Calu3 (cell line): ENCODE data around the gene MYRFL. TPM values are rescaled to one million over a fixed set of nuclear protein-coding genes. Genes with fewer than 3 reads are reported as not detected.

Experiments used
- BruUV-seq: library from RNA; stranded (reverse); fragments of 400-500 nt; replicated peaks from 2 replicates; lab custom pipeline; 2021; lab: Mats Ljungman, UMichigan
- CTCF ChIA-PET: fragments of 300-600 bp; sonication (Branson Sonifier 250); formaldehyde crosslinking; loops from one replicate; lab custom pipeline; 2022; ENCODE audit warnings: antibody characterized with exemption; lab: Charles Lee
- DNase-seq: peaks from one replicate; pipeline ENCODE4 v3.0.0; 2022
- H3K27ac Mint-ChIP-seq: one replicate; pipeline ENCODE4 v1.8.0; 2022; ENCODE audit warnings: mixed read lengths; ENCODE audit not compliant: unreplicated experiment
- H3K27me3 Mint-ChIP-seq: one replicate; pipeline ENCODE4 v1.8.0; 2022; ENCODE audit warnings: mixed read lengths; ENCODE audit not compliant: unreplicated experiment
- H3K36me3 Mint-ChIP-seq: one replicate; pipeline ENCODE4 v1.8.0; 2022; ENCODE audit warnings: mild to moderate bottlenecking, moderate library complexity, mixed read lengths; ENCODE audit not compliant: insufficient read depth, unreplicated experiment
- H3K4me1 Mint-ChIP-seq: one replicate; pipeline ENCODE4 v1.8.0; 2022; ENCODE audit warnings: mild to moderate bottlenecking, low read depth, mixed read lengths; ENCODE audit not compliant: unreplicated experiment
- H3K4me3 Mint-ChIP-seq: one replicate; pipeline ENCODE4 v1.8.0; 2022; ENCODE audit warnings: mild to moderate bottlenecking, low read depth, moderate library complexity, mixed read lengths; ENCODE audit not compliant: unreplicated experiment
- H3K9me3 Mint-ChIP-seq: one replicate; pipeline ENCODE4 v1.8.0; 2022; ENCODE audit warnings: low read depth, mixed read lengths; ENCODE audit not compliant: unreplicated experiment
- intact Hi-C: fragments of 100-400 bp; cut with micrococcal nuclease; formaldehyde crosslinking; loops from one replicate; pipeline ENCODE4 v1.10.0; 2022; ENCODE audit not compliant: unreplicated experiment
- total RNA-seq: library from RNA; stranded (reverse); gene quantifications from 2 replicates; pipeline ENCODE4 v1.2.3, GENCODE V29; 2022
- TF ChIP-seq, protein P1 (sequence below): fragments of 200-600 bp; IDR thresholded peaks from one replicate; pipeline ENCODE4 v1.8.0; 2022; ENCODE audit warnings: antibody characterized with exemption; ENCODE audit not compliant: unreplicated experiment

MYRFL gene
- total RNA-seq, 1 experiment from 2014 or later: 1.7 TPM

DNA sequence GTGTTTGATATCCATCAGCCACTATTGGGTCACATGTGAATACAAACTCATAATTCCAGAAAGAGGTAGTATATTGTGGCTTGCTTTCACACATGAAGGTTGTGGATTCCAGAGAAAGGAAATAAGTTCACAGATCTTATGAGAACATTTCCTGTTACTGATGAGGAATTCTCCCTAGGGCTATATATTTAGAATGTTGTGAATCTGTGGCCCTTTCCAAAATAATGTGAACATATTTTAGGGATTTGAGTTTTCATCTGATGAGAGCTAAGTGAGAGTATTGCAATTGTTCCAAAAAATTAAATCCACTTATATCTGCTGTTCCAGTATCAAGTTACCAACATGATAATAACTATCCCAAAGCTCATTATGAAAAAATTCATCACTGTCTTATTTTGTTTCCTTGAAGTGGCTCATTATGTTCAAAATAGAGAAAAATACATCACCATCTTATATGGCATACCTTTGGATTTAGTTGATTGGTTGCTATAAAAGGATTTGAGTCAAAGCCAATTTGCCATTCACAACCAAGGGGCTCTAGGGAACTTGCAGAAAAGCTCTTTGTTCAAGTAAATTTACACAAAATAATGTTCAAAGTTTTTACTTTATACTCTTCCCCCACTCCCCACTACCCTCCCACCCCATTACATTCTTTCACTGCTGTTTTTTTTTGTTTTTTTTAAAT, 76.3 kb downstream of the MYRFL start:
- no TSS peak for BruUV-seq
- no peak overlapping the region for H3K27ac Mint-ChIP-seq
- no peak overlapping the region for H3K4me3 Mint-ChIP-seq
- CTCF ChIA-PET: interaction anchor here (1.2 to 2.2 kb wide), 3 partner anchors 9 to 675 kb away, joined by 3 to 6 read pairs (median 6); no protein-coding TSS in a partner anchor
- intact Hi-C loops: loop anchor here (2.0 to 10.0 kb wide), 4 partner anchors 147 to 676 kb away; partner anchors contain the start of genes CNOT2 and KCNMB4
- no peaks in the 10 kb centered on the region for H3K27me3 Mint-ChIP-seq
- no peaks in the 10 kb centered on the region for H3K36me3 Mint-ChIP-seq
- no peaks in the 10 kb centered on the region for H3K4me1 Mint-ChIP-seq
- TF ChIP-seq, protein P1, sequence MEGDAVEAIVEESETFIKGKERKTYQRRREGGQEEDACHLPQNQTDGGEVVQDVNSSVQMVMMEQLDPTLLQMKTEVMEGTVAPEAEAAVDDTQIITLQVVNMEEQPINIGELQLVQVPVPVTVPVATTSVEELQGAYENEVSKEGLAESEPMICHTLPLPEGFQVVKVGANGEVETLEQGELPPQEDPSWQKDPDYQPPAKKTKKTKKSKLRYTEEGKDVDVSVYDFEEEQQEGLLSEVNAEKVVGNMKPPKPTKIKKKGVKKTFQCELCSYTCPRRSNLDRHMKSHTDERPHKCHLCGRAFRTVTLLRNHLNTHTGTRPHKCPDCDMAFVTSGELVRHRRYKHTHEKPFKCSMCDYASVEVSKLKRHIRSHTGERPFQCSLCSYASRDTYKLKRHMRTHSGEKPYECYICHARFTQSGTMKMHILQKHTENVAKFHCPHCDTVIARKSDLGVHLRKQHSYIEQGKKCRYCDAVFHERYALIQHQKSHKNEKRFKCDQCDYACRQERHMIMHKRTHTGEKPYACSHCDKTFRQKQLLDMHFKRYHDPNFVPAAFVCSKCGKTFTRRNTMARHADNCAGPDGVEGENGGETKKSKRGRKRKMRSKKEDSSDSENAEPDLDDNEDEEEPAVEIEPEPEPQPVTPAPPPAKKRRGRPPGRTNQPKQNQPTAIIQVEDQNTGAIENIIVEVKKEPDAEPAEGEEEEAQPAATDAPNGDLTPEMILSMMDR: no peak
- no peak for DNase-seq
- H3K9me3 Mint-ChIP-seq: no peaks in the 10 kb centered on the region

DNA sequence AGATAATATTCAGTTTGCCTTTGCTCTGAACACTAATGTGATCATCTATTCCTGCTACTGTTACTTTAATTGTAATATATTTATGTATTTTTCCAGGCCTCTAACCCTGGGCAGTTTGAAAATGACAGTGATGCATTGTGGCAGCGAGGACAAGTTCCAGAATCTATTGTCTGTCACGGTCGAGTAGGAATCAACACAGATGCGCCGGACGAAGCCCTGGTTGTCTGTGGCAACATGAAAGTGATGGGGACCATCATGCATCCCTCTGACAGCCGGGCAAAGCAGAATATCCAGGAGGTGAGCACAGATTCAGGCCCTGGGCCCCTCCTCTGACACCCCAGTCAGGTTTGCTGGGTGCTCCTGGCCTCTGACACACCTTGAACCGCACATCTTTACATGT, 78.5 kb downstream of the MYRFL start:
- TF ChIP-seq, protein P1: no peak
- H3K9me3 Mint-ChIP-seq: no peaks in the 10 kb centered on the region
- no peak overlapping the region for H3K4me3 Mint-ChIP-seq
- intact Hi-C loops: loop anchor here (5.0 to 10.0 kb wide), 3 partner anchors 339 to 674 kb away; partner anchors contain the start of genes CNOT2 and KCNMB4
- H3K27ac Mint-ChIP-seq: no peak overlapping the region
- H3K4me1 Mint-ChIP-seq: no peaks in the 10 kb centered on the region
- DNase-seq: no peak
- BruUV-seq: no TSS peak
- CTCF ChIA-PET: no interaction called here
- no peaks in the 10 kb centered on the region for H3K27me3 Mint-ChIP-seq
- no peaks in the 10 kb centered on the region for H3K36me3 Mint-ChIP-seq

GRCh38 chr12:69904777-69905176, 79.8 kb downstream of the MYRFL start:
- TF ChIP-seq, protein P1: no peak
- no TSS peak for BruUV-seq
- Mint-ChIP-seq H3K36me3 (no peaks in the 10 kb centered on the region), H3K27ac (no peak overlapping the region), H3K27me3 (no peaks in the 10 kb centered on the region), H3K4me1 (no peaks in the 10 kb centered on the region), H3K4me3 (no peak overlapping the region), H3K9me3 (no peaks in the 10 kb centered on the region)
- no peak for DNase-seq
- intact Hi-C loops: loop anchor here (5.0 to 10.0 kb wide), 3 partner anchors 338 to 673 kb away; partner anchors contain the start of genes CNOT2 and KCNMB4
- CTCF ChIA-PET: no interaction called here

DNA sequence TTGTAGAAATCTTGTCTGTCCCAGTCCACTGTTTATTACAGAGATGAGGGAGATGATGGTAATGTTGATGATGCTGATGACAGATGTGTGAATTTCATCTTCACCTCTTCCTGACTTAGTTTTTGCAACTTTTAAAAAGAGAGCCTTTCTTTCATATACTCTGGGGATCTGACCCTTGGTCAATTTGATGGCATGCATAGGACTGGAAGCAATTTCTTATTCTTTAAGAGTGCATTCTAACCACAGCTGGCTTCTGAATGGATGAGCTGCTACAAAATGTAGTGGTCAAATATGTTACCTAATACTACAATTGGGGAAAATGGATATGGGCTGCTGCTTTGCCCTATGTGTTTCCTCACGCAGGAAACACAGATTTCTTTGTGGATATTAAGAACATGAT, 80.8 kb downstream of the MYRFL start:
- Mint-ChIP-seq H3K9me3 (no peaks in the 10 kb centered on the region), H3K4me3 (no peak overlapping the region), H3K27me3 (no peaks in the 10 kb centered on the region), H3K4me1 (no peaks in the 10 kb centered on the region), H3K27ac (no peak overlapping the region), H3K36me3 (no peaks in the 10 kb centered on the region)
- TF ChIP-seq, protein P1: no peak
- CTCF ChIA-PET: no interaction called here
- intact Hi-C loops: loop anchor here (10.0 kb wide), 1 partner anchor 459 kb away; the partner anchor contains the start of gene KCNMB4
- DNase-seq: no peak
- BruUV-seq: no TSS peak
